ENCODE results near the gene ADRA1B. TPM values are rescaled to one million over a fixed set of nuclear protein-coding genes. Genes with fewer than 3 reads are reported as not detected.

ADRA1B gene
- total RNA-seq, 1 donor from 2014 or later = 0.66 TPM

DNA sequence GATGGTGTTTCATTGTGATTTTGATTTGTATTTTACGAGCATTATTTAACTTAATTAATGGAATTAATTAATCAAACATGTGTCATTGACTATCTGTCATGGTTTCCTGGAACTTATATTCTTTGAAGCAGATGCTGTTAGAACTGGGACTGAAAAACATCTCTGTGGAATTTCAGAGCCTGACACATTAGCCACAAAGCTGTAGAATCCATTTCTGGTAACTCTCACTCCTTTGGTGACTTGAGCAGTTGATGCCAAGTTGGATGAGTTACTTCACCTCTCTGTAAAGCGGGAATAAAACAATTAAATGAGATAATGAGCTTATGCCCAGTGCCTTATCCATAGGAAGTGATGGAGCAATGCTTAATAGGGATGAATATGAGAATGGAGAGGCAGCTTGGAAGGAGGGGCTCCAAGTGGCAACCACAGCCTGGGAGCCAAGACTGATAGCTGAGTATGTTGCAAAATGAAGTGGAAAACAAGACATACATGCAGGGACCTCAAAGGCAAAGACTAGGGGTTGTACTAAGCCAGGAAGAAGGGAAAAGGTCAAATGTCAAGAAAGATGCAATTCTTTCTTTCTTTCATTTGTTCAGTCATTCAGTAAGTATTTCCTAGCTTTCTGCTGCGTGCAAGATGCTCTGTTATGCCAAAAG, 23.1 kb upstream of the ADRA1B start:
- Mint-ChIP-seq H3K9me3 (ENCODE audit: unreplicated experiment) (peaks cover 1% of the 10 kb centered on the region), H3K4me3 (ENCODE audit: unreplicated experiment) (no peak overlapping the region), H3K27ac (ENCODE audit: unreplicated experiment) (no peak overlapping the region), H3K36me3 (ENCODE audit: unreplicated experiment) (no peaks in the 10 kb centered on the region), H3K27me3 (ENCODE audit: unreplicated experiment) (no peaks in the 10 kb centered on the region), H3K4me1 (ENCODE audit: low read depth, unreplicated experiment) (no peaks in the 10 kb centered on the region)
- TF ChIP-seq, protein P1, sequence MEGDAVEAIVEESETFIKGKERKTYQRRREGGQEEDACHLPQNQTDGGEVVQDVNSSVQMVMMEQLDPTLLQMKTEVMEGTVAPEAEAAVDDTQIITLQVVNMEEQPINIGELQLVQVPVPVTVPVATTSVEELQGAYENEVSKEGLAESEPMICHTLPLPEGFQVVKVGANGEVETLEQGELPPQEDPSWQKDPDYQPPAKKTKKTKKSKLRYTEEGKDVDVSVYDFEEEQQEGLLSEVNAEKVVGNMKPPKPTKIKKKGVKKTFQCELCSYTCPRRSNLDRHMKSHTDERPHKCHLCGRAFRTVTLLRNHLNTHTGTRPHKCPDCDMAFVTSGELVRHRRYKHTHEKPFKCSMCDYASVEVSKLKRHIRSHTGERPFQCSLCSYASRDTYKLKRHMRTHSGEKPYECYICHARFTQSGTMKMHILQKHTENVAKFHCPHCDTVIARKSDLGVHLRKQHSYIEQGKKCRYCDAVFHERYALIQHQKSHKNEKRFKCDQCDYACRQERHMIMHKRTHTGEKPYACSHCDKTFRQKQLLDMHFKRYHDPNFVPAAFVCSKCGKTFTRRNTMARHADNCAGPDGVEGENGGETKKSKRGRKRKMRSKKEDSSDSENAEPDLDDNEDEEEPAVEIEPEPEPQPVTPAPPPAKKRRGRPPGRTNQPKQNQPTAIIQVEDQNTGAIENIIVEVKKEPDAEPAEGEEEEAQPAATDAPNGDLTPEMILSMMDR (IDR thresholded peaks at IDR 0.05; ENCODE audit: partially characterized antibody, unreplicated experiment) = no peak
- no peak for DNase-seq

DNA sequence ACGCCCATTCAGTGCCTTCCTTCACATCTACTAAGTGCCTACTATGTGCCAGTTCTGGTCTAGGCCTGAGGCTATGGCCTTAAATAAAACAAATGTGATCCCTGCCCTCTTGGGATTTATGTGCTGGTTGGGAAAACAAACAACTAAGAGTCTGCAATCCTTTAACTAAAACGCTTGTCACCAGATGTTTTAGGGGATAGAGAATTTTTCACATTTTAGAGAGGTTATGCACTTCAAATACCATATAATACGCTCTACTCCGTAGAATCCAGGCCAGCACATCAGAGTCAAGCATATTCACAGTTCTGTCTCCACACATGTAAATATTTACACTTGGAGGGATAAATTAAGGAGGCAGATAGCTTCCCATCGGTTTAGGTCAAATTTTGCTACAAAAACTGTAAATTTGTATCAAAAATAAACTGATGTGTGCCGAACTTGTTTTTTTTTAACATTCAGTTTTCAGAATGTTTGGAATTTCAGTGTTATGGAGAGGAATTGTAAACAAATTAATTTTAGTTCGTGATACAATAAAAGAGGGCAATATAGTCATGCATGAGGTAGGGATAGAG, 22.0 kb upstream of the ADRA1B start:
- Mint-ChIP-seq H3K27me3 (ENCODE audit: unreplicated experiment) (no peaks in the 10 kb centered on the region), H3K4me1 (ENCODE audit: low read depth, unreplicated experiment) (no peaks in the 10 kb centered on the region), H3K9me3 (ENCODE audit: unreplicated experiment) (peaks cover 1% of the 10 kb centered on the region), H3K27ac (ENCODE audit: unreplicated experiment) (no peak overlapping the region), H3K36me3 (ENCODE audit: unreplicated experiment) (no peaks in the 10 kb centered on the region), H3K4me3 (ENCODE audit: unreplicated experiment) (no peak overlapping the region)
- TF ChIP-seq, protein P1 (IDR thresholded peaks at IDR 0.05; ENCODE audit: partially characterized antibody, unreplicated experiment) = no peak
- DNase-seq = no peak

DNA sequence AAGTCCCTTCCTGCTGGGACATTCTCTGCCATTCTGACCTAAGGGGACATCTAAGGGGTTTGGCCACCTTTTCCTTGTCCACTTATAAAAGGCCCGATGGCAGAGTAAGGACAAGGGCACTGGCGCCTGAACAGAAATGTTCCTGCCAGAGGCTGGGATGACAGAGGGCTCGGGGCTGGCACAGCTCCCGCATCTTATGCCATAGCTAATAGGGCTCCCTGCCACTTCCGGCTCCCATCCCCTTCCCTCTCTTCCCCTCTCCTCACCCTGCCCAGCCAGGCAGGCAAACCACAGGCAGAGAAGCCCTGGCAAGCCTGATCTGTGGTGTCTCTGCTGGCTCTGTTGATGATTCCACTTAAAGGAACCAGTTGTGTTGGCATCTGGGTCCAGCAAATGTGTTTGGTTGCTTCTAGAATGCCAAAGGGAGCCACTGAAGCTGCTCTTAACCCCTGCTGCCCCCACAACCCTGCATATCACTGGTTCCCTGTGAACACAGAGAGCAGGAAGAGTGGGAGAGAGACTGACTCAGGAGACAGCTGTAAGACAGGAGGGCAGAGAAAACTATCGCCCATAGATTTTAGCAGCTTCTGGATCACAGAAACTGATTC, 18.4 kb upstream of the ADRA1B start:
- Mint-ChIP-seq H3K4me3 (ENCODE audit: unreplicated experiment) (no peak overlapping the region), H3K27me3 (ENCODE audit: unreplicated experiment) (no peaks in the 10 kb centered on the region), H3K27ac (ENCODE audit: unreplicated experiment) (no peak overlapping the region), H3K4me1 (ENCODE audit: low read depth, unreplicated experiment) (peaks cover 5% of the 10 kb centered on the region), H3K36me3 (ENCODE audit: unreplicated experiment) (no peaks in the 10 kb centered on the region), H3K9me3 (ENCODE audit: unreplicated experiment) (no peaks in the 10 kb centered on the region)
- TF ChIP-seq, protein P1 (IDR thresholded peaks at IDR 0.05; ENCODE audit: partially characterized antibody, unreplicated experiment) = no peak
- no peak for DNase-seq

DNA sequence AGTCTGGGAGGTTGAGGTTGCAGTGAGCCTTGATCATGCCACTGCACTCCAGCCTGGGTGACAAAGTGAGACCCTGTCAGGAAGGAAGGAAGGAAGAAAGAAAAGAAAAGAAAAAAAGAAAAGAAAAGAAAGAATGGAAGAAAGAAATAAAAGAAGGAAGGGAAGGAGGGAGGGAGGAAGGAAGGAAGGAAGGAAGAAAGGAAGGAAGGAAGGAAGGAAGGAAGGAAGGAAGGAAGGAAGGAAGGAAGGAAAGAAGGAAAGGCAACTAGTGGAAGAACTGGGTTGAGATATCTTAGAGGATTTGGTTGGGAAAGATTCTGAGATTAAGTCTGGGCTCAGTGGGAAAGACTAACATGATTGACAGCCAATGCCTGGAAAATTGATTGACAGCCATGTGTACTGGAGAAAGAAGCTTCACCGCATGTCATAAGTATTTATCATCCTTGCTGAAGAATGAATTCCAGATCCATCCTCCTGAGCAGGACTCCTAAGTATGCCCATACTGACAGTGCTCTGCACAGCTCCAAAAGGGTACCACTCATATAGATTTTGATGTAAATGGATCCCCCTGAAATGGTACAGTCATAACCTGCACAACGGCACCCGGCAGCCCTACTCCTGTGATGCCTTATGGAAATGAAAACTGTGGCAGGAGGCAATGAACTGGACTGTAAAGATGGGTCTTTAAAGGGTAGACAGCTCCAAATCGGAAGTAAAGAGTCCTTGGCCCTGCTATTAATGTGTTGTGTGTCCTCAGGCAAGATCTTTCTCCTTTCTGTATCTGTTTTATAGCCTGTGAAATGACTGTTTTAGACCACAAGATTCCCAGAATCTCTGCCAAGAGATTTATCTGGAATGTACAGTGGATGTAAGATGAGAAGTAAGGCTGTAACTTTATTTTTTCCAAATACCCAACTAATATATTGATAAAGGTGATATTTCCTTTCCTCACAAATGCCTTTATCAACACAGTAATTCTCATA, 16.9 kb upstream of the ADRA1B start:
- Mint-ChIP-seq H3K9me3 (ENCODE audit: unreplicated experiment) (no peaks in the 10 kb centered on the region), H3K27ac (ENCODE audit: unreplicated experiment) (no peak overlapping the region), H3K4me3 (ENCODE audit: unreplicated experiment) (no peak overlapping the region), H3K4me1 (ENCODE audit: low read depth, unreplicated experiment) (peaks cover 5% of the 10 kb centered on the region), H3K36me3 (ENCODE audit: unreplicated experiment) (no peaks in the 10 kb centered on the region), H3K27me3 (ENCODE audit: unreplicated experiment) (no peaks in the 10 kb centered on the region)
- no peak for DNase-seq
- TF ChIP-seq, protein P1 (IDR thresholded peaks at IDR 0.05; ENCODE audit: partially characterized antibody, unreplicated experiment) = no peak
